GF-D8 (cell line): ENCODE data around the gene OXCT2.
"Not testable (repeated sequence)": the region's sequence is repeated elsewhere in the genome, so short reads cannot be mapped to it uniquely, and the experiment has no call there.

Experiments used
- DNase-seq: peaks from one replicate; lab custom pipeline; 2025; lab: John Stamatoyannopoulos, UW

The OXCT2 gene

DNA sequence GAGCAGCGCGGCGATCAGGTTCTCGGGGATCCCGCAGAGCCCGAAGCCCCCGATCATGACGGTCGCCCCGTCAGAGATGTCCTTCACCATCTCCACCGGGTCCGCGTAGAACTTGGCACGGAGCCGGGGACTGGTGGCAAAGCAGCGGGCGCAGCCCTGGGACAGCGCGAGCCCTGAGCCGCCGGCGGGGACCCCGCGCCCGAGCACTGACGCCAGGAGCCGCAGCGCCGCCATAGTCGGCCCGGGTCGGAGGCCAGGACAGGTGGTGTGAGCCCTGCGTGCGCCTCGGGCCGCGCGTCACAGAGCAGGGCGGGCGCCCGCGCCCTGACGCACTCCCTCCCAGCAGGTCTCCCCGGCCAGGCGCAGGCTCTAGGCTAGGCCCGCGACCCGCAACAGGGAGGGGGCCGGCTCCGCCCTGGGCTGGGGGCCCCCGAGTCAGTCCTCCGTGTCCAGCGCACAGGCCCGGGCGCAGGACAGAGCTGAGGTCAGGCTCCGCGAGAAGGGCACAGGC is at the start of gene OXCT2:
OXCT2 (minus strand) TSS at position 327 of the 511 bp plus-strand sequence; CDS start at position 234, 93 bp downstream.
- DNase-seq: not testable (repeated sequence)

DNA sequence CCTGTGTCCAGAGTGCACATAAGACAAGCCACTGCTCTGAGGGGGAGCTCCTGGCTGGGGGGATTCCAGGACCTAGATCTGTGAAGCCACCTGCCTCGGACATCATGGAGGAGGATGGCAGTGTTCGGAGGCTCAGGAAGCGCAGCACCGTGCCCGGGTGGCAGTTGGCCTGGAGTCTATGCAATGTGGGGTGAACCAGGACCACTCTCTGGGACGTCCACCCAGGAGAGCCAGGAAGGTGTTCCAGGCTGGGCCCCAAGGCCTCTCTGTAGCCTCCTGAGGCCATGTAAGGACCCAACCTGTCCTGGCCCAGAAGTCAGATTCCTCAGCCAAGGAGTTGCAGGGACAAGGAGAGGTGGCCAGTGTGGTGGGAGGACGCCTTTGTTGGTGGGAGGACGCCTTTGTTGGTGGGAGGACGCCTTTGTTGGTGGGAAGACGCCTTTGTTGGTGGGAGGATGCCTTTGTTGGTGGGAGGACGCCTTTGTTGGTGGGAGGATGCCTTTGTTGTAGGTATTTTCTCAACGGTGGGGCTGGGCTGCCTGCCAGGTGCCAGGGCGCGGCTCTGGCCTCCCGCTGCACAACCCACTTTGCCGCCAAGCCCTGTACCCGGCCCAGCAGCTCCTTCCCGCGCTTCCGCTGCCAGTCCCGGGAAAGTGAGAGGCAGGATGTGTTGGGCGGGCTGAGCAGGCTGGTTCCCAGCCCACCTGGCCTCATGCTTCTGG is 48.1 kb upstream of the OXCT2 start:
- DNase-seq: no peak

DNA sequence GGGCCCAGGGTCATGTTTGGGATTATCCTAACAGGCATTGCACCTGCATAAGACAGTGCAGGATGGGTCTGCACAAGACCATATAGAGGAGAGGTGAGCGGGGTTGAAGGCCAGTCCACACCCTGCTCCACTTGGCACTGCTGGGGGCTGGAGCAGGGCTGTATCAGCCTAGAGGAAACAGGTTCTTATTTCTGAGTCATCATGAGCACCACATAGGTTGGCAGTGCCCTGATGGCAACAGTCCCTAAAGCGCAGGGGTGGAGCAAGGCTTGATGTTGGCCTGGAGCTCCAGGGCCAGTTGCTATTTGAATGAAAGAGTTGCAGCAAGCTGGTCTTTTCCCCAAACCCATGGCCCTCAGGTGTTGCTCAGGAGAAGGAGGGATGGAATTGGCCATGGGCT is 47.3 kb upstream of the OXCT2 start:
- no peak for DNase-seq

DNA sequence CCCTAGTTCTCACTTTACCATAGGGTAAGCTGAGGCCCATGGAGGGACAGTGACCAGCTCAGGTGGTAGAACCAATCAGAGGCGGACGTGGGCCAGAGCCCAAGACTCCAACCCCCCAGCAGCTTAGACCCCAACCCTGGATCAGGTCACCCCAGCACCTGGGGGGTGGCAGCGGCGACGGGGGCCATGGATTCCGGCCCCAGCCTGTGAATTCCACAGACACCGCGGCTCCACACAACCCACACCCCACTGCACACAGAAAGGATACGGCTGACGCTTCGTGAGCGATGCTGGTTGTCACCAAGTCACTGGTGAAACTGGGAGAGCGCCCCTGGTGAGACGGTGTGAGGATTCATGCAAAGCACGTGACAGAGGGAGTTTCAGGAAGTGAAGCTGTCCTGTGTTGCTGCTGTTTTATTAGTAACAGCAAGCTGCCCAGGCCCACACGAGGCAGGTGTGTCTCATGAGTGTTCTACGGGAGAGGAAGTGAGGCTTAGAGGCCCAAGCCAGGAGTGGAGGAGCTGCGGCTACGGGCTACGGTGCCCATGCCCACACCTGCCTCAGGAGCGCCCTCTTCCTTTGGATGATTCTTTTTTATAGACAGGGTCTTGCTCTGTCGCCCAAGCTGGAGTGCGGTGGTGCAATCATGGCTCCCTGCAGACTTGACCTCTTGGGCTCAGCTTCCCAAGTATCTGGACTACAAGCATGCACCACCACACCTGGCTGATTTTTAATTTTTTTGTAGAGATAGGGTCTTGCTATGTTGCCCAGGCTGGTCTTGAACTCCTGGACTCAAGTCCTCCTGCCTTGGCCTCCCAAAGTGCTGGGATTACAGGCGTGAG is 46.2 kb upstream of the OXCT2 start:
- DNase-seq: peak; percentile 73

DNA sequence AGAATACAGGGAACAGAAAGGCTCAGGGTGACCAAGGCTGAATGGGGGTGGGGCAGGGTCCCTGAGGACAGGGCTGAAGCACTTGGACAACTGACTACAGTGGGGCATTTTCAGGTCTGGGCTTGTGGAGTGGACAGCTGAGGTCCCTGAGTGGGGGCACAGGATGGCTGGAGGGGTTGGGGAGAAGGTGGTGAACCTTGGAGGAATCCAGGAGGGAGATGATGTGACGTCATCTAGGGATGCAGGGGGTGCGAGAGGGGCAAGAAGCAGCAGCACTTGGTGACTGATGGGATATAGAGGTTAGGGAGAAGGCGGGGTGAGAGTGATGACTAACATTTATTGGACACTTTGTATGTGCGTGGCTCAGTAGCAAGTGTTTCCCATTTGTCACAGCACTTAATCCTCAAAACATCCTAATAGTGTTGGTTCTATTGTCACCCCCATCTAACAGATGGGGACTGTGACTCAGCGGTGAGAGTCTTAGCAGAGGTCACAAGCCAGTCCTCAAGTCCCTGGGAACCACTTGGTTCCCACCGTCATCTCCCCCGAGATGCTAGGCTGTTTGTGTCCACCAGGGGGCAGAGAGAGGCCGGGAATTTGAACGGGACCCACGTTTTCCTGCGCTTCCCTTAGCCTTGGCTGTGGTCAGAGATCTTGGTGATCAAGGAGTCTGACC is 45.4 kb upstream of the OXCT2 start:
- DNase-seq: peak; percentile 16

DNA sequence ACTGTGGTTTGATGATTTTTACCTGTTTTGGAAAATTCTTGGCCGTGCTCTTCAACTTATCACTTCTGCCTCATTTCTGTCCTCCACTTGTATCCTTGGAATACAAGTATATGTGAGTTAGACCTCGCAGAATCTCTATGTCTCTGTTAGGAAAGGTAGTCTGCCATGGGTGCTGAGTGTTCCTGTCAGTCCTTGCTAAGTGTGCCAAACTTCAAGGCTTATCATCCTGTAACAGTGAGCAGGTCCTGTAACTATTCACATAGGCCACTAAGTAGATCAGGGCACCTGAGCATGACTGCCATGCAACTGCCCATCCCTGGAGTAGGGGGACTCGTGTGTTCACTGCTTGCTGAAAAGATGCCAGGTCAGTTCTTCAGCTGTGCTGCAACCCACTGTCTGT is 41.8 kb upstream of the OXCT2 start:
- no peak for DNase-seq

DNA sequence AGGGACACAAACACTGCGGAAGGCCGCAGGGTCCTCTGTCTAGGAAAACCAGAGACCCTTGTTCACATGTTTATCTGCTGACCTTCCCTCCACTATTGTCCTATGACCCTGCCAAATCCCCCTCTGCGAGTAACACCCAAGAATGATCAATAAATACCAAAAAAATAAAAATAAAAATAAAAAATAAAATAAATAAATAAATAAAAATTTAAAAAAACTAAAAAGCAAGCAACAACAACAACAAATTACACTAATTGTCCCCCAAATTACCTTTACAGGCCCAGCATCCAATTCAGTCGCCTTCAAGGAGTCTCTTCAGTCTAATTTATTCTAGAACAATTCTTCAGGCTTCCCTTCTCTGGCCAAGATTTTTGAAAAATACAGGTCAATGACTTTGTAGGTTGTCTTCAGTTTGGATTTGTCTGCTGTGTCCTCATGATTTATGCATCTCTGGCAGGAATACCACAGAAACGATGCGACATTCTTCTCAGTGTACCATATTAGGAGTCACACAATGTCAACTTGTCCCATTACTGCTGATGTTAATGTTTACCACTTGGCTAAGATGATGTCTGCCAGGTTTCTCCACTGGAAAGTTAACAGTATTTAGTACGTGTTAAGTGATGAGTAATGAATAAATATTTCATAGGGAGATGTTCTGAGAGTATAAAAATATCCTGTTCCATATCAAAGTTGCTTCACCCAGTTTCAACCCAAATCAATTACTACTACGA is 37.8 kb upstream of the OXCT2 start:
- DNase-seq: no peak

DNA sequence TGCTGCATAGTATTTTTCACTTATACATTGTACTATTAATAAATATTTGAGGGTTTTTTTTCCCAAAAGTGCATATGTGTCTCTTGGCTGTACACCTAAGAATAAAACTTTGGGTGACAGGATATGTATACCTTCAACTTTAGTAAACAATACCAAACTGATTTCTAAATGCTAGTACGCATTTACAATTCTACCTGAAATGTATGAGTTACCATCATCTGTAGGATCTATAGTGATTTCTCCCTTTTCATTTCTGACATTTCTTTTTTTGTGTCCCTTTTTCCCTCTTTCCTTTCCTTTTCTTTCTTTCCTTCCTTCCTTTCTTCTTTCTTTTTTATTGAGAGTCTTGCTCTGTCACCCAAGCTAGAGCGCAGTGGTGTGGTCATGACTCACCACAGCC is 34.2 kb upstream of the OXCT2 start:
- no peak for DNase-seq

DNA sequence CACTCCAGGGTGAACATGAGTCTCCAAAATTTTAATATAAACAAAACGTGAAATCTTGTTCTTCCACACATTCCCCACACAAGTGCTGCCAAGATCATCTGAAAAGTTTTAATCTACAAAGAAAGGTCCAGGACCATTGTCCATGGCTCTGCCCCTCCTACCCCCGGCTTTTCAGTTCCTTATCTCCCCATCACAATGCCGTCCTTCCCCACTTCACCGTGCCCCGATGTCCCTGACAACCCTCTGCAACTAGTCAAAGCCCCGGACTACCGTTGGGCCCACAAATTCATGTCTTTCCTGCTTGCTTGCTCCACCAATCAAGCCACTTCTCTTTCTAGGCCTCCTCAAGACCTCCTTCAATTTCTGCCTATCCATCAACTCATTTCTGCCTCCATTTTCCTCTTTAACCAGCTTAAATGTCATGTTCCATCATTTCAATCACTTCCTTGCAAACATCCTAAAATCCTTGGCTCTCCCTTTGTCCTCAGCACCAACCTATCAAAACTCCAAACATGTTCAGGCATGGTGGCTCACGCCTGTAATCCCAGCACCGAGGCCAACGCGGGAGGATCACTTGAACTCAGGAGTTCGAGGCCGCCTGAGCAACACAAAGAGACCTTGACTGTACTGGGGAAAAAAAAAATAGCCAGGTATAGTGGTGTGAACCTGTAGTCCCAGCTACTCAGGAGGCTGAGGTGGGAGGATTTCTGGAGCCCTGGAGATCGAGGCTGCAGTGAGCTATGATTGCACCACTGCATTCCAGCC is 31.5 kb upstream of the OXCT2 start:
- DNase-seq: no peak

DNA sequence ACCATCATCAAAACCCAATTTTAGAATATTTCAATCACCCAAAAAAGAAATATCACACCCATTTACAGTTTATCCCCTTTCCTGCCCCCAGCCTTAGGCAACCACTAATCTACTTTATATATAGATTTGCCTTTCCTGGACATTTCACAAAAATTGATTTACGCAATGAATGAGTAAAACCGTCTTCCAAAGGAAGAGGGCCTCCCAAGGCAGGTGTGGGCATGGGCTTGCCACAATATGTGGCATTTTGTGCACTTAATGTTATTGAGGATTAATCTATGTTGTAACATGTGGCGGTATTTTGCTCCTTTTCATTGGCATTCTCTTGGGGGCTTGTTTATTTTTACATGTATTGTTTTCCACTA is 29.3 kb upstream of the OXCT2 start:
- no peak for DNase-seq

DNA sequence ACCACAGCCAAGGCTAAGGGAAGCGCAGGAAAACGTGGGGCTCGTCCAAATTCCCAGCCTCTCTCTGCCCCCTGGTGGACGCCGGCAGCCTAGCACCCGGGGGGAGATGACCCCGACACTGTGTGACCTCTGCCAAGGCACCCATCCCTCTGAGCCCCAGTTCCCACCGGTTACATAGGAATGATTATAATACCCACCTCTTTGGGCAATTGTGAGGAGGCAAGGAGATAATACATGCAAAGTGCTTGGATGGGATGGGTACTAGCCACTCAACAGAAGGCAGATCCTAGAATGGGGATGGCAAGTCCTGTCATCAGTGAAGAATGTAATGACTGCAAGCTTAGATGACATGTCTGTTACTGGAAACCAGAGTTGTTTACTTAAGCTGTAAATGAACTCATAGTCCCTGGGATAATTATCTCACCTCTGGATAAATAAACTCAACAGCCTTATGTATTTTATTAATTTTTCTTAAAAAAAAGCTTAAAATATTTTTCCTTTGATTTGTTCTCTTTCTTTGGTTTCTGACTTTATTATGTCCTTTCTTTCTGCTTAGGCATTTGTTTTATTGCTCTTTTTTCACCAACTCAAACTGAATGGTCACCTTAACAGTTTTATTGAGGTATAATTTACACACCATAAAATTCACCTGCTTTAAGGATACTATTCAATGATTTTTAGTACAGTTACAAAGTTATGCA is 28.8 kb upstream of the OXCT2 start:
- DNase-seq: peak; percentile 26

DNA sequence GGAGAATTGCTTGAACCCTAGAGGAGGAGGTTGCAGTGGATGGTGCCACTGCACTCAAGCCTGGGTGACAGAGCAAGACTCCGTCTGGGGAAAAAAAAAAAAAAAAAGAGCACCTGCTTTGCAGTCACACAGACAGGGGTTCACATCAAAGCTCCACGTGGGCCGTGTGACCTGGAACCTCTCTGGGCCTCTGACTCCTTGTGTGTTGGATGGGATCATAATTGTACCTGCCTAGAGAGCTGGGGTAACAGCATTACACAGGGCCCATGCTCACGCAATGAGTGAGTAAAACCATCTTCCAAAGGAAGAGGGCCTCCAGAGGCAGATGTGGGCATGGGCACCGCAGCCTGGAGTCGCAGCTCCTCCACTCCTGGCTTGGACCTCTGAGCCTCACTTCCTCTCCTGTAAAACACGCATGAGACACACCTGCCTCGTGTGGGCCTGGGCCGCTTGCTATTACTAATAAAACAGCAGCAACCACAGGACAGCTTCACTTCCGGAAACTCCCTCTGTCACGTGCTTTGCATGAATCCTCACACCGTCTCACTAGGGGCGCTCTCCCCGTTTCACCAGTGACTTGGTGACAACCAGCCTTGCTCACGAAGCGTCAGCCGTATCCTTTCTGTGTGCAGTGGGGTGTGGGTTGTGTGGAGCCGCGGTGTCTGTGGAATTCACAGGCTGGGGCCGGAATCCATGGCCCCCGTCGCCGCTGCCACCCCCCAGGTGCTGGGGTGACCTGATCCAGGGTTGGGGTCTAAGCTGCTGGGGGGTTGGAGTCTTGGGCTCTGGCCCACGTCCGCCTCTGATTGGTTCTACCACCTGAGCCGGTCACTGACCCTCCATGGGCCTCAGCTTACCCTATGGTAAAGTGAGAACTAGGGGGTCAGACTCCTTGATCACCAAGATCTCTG is 28.0 kb upstream of the OXCT2 start:
- DNase-seq: peak; percentile 84

DNA sequence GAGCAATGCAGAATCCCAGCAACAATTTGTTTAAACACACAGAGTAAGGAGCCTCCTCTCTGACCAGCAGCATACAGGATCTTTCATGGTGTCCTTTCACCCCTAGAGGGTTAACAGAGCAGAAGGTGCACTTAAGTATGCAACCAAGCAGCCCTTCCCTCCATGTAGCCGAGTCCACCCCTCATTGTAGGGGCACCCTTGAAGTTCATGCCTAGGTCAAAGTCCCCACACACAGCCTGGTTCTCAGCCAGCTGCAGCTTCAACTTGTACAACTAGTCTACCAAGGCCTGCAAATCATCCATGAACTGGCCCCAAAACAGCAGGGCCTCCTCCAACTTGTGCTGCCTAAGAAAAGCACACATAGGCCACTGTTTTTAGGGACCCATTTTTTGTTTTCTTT is 24.5 kb upstream of the OXCT2 start:
- no peak for DNase-seq

DNA sequence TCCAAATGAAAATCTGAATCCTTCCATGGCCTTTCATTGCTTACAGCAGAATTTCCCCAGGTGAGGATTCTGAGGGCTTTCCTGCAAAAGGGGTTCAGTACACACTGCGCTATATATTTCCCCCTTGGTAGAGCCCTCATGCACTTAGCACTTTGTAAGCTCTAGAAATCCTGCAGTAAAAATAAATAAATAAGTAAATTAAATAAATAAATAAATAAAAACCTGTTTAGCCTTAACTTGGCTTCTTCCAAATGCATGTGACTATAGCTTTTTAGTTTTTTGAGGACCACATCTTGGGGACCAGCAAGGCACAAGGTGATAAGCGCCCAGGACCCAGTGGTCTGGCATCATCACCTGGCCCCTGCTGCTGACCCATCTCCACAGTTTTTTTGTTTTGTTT is 20.7 kb upstream of the OXCT2 start:
- DNase-seq: no peak

DNA sequence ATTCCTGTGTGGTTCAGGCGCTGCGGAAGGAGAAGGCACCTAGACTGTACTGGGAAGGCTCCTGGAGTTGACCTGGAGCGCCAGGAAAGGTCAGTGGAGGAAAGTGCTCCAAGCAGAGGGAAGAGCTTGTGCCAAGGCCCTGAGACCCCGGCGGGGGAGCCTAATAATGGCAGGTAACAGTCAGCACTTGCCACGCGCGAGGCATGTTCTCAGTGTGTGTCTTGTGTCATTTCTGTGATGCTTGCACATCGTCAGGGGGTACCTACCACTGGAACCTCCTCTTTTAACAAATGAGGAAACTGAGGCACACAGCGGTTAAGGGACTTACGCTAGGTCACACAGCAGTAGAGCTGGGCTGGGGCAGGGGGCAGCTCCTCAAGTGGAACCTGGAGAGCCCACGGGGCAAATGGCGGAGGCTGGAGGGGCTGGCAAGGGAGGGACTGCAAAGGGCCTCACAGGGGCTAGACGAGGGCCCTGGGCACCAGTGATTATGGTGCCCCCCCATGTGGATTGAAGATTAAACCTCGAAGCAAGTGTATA is 18.5 kb upstream of the OXCT2 start:
- DNase-seq: no peak

DNA sequence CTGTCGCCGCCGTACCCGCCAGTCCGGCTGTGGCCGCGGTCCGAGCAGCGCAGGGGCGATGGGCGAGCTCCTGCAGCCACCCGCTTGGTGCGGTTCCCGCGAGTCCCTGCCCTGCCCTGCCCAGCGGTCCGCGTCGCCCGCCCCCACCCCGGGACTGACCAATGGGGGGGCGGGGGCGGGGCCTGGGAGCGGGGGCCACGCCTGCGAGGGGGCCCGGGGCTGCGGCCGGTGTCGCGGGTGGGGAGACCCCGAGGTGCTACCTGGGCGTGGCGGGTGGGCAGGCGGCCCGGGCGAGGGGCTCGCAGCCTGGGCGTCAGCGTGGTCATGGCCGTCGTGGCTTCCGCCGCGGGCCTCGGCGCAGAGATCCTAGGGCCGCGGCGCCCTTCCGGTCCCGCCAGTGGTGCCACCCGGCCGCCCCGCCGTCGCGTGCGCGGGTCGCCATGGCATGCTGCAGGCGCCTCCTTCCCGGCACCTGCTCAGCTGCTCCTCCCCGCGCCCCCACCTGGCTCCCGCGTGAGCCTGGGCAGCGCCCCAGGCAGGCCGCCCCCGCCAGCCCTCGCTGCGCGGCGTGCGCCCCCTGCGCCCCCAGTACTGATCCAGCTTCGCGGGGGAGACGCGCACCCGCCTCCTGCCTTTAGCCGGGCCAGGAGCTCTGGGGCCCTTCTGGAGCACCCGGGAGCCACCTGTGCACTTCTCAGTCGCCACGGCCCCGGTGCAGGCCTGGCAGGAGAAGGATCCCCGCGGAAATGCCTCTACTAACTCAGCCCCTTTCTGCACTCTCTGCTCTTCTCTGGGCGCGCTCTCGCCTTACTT is 17.8 kb upstream of the OXCT2 start, which contains the start of gene BMP8B:
BMP8B (minus strand) TSS at position 108 of the 813 bp plus-strand sequence. CDS start 380 bp downstream, outside the sequence.
- DNase-seq: no peak

DNA sequence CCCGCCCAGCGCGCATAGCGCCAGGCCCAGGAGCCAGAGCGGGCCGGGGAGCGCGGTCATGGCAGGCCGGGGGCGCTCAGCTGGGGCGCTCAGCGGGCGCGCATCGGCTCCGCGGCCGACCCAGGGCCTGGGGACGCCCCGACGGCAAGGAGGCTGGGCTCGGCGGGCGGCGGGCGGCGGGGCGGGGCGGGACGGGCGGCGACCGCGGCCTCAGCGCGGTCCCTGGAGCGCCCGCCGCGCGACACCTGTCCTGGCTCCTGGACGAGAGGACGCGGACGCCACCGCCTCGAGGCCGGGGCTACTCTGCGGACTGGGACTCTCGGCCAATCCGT is 17.2 kb upstream of the OXCT2 start:
- DNase-seq: no peak

DNA sequence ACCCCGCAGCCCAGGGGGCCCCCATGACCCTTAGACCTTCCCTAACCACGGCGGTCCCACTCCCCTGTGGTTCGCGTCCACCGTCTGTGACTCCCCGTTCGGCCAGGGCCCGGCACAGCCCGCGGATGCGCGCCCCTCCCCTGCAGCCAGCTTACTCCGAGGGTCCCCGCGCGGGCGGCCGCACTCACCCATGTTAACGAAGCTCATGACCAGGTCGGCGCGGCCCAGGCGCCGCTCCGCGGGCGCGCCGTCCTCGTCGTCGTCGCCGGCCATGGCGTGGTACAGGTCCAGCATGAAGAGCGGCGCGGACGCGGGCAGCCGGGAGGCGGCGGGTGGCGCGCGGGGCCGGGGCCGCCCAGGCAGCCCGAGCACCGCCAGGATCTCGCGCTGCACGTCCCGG is 16.8 kb upstream of the OXCT2 start:
- not testable (repeated sequence) for DNase-seq
